Body of pancreas (tissue), 4 donors: ENCODE data around the gene HRG.

Source experiments
- POLR2A ChIP-seq, 3 donors: fragments of 450-650 bp; IDR thresholded peaks; one replicate each; pipeline ENCODE4 v1.6.1; 2016; ENCODE audit warnings: antibody characterized with exemption in 3 of 3, mild to moderate bottlenecking in 2 of 3
- TF ChIP-seq, protein P1 (sequence below), 7 experiments: fragments of 450-650 bp in 4 of 7; fragments of 200-600 bp in 3 of 7; sonication (generic) in 3 of 7; IDR thresholded peaks; one replicate each; pipeline ENCODE4 v1.5.1; 2016 to 2019; ENCODE audit warnings: antibody characterized with exemption in 7 of 7

DNA sequence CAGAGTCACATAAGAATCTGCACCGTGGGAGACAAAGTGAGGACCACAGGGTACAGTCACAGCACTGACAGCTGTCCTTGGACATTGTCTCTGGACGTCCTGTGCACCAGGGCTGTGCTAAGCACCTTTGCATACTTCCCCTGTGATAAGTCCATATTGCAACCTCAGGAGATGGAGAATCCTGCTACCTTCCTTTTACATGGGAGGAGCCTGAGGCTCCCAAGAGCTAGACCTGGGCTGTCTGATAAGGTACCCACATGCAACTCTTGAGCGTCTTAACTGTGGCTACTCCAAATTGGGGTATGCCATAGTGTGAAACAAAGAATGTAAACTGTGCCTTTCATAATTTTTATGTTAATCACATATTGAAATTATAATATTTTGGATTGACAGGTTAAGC lies 28.1 kb upstream of the HRG start:
- TF ChIP-seq, protein P1, sequence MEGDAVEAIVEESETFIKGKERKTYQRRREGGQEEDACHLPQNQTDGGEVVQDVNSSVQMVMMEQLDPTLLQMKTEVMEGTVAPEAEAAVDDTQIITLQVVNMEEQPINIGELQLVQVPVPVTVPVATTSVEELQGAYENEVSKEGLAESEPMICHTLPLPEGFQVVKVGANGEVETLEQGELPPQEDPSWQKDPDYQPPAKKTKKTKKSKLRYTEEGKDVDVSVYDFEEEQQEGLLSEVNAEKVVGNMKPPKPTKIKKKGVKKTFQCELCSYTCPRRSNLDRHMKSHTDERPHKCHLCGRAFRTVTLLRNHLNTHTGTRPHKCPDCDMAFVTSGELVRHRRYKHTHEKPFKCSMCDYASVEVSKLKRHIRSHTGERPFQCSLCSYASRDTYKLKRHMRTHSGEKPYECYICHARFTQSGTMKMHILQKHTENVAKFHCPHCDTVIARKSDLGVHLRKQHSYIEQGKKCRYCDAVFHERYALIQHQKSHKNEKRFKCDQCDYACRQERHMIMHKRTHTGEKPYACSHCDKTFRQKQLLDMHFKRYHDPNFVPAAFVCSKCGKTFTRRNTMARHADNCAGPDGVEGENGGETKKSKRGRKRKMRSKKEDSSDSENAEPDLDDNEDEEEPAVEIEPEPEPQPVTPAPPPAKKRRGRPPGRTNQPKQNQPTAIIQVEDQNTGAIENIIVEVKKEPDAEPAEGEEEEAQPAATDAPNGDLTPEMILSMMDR (IDR thresholded peaks at IDR 0.05): no peak
- TF ChIP-seq POLR2A (IDR thresholded peaks at IDR 0.05): no peak
